NCI-H446 (cell line): ENCODE data around the gene BMP4.

Source experiments
- DNase-seq, 2 experiments: peaks; one replicate each; lab custom pipeline; 2025; lab: John Stamatoyannopoulos, UW

Gene BMP4

GRCh38 chr14:53946404-53947093 is 10.1 kb downstream of the BMP4 start:
- DNase-seq: no peak

GRCh38 chr14:53946071-53946403 is 10.6 kb downstream of the BMP4 start:
- DNase-seq: no peak

GRCh38 chr14:53943751-53944083 is 12.9 kb downstream of the BMP4 start:
- DNase-seq: no peak

- DNase-seq: no peak
Observed at GRCh38 chr14:53942970-53943750, 13.5 kb downstream of the BMP4 start.

GRCh38 chr14:53938136-53938837 is 18.3 kb downstream of the BMP4 start:
- no peak for DNase-seq

- no peak for DNase-seq
Observed at GRCh38 chr14:53934778-53935414, 21.7 kb downstream of the BMP4 start.

GRCh38 chr14:53932966-53933365 is 23.7 kb downstream of the BMP4 start:
- no peak for DNase-seq

GRCh38 chr14:53929871-53930715 is 26.5 kb downstream of the BMP4 start:
- no peak for DNase-seq

GRCh38 chr14:53927171-53927570 is 29.5 kb downstream of the BMP4 start:
- no peak for DNase-seq

GRCh38 chr14:53925201-53925766 is 31.3 kb downstream of the BMP4 start:
- DNase-seq: no peak

GRCh38 chr14:53924753-53925152 is 31.9 kb downstream of the BMP4 start:
- DNase-seq: no peak

GRCh38 chr14:53921027-53921426 is 35.6 kb downstream of the BMP4 start:
- DNase-seq: no peak

- DNase-seq: no peak
Observed at GRCh38 chr14:53916239-53916638, 40.4 kb downstream of the BMP4 start.

GRCh38 chr14:53915364-53916014 is 41.1 kb downstream of the BMP4 start:
- no peak for DNase-seq

GRCh38 chr14:53912021-53912420 is 44.6 kb downstream of the BMP4 start:
- DNase-seq: no peak

GRCh38 chr14:53908416-53908815 is 48.2 kb downstream of the BMP4 start:
- no peak for DNase-seq

GRCh38 chr14:53902307-53902706 is 54.3 kb downstream of the BMP4 start:
- DNase-seq: no peak

- DNase-seq: no peak
Observed at GRCh38 chr14:53900499-53900898, 56.1 kb downstream of the BMP4 start.
